Activated CD4-positive, alpha-beta T cell treated with anti-CD3 and anti-CD28 coated beads, Interleukin-2, amount 50 U/mL, for 1 hour (primary cell): ENCODE results near the gene BMP6.
"Not testable (repeated sequence)": the region's sequence is repeated elsewhere in the genome, so short reads cannot be mapped to it uniquely, and the experiment has no call there.

ENCODE experiments used
- DNase-seq: peaks from one replicate; pipeline ENCODE4 v3.0.0-alpha.2; 2020

BMP6 gene

DNA sequence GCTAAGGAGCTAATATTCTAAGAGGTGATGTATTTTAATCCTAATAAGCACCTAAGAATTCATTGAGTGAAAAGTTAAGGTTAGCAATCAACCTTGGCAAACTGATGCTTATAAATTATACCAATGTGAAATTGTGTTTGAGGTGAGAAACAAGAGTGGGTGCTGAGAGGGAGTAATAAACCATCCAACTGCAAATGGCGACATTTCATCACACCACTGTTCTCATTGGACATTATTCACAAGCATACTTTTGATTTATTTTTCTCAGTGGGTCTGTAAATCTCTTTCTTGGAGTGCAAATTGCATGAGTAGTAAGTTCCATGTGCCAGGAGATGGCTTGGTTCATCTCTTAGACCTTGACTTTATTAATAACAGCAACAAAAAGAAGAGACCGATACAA is 71.5 kb downstream of the BMP6 start:
- DNase-seq, result no peak

DNA sequence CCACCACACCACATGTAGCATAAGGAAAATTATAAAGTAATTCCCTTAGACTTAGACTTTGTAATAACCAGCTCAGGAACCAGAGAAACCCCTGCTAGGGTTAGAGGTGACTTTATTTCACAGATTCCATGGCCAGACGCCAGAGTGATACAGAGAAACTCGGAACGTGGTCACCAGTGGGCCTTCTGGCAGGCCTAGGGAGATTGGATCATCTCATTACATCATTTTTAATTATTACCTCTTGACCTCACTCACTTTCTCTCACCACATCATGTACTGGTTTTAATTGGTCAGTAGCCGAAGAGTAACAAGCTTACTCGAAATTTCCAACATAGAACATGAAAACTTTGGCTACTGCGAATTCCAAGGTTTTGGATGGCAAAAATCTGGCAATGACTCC is 72.9 kb downstream of the BMP6 start:
- DNase-seq, result no peak

DNA sequence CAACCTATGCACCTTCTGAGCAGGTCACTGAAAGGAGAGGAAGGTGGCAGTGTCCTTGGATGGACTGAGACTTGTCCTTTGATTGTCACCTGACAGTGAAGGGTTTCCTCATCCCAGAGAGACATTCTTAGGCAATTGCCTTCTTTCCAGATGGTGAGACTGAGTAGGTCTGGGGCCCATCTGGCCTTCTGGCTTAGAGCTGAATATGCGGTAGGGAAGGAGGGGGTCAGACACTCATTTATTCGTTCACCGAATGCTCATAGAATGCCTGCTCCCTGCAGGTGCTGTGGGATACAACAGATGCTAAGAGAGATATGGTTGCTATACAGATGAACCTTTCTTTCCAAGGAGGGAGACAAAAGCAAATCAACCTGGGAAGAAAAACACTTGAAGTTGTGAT is 76.8 kb downstream of the BMP6 start:
- no peak for DNase-seq

DNA sequence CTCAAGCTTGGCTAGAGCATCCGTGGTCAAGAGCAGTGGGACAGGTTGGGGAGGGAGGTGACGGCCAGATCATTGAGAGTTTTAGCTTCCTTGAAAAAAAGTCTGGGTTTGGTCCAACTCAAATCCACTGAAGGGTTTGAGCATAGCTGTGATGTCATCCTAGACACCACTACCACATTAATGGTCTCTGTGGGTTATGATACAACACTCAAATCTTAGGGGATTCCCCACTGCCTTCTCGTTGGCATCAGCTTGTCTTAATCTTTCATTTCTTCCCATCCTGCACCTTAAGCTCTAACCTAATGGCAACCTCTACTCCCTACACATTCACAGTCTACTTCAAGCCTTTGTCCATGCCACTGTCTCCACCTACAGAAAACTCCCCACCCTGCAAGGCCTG is 77.3 kb downstream of the BMP6 start:
- no peak for DNase-seq

DNA sequence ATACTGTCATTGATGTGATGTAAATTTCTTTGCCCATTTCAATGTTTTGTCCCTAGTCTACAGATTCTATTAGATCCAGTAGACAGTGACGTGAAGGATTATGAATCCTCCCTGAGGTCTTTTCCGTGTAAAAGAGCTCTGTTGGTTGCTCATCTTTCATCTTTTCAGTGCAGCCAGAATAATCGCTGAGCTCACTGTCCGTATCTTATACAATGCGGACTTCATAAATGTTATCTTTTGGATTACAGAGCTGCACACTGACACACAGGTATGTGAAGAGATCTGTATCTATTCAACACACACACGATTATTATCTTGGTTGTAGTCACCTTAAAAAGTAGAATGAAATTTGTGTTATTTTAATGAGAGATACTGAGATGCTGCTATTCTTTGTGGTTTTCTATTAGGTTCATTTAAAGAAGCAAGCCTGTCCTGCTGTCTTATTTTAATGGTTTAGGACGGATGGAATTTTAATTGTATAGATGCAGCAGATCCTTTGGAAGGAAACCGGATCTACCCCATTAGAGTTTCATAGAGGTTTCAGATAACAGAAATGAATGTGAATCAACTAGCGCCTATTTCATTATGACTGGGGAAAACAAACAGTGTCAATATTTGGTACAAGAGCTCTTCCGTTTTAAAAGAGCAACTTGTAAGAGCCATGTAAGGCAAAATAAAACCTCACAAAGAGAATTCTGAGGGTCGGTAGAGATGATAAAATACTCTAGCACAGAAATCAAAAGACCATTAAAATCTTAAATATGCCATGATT is 79.4 kb downstream of the BMP6 start:
- no peak for DNase-seq

DNA sequence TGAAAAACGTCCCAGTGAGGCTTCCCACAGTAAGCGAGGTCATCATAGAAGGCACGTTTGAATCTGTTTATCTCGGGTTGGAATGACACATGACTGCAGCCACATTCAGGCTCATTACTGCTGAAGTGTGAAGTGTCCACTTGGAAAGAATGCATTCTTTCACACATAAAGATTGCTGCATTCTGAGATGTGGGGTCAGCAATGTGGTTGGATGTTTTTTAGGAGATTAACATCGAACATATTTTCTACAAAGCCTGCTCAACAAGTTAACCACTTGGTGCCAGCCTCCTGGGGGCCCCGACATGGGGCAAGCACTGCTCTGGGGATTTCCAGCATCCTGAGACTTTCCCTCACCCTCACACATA is 79.9 kb downstream of the BMP6 start:
- no peak for DNase-seq

DNA sequence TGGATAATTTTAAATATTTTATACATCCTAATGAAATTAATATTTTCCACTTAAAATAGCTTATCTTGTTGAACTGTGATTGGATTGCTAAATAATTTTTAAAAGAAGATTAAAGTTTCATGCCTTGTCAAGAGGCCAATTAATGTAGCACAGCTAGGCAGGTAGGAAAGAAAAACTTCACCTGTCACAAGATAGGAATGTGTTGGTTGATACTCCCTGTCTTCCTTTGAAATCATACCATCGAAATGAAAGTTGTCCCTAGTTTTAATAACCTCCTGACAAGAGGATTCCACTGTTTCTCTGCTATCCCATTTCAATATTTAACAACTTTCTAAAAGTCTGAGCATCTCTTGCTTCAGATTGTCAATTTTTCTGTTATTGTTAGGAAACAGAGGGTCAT is 80.8 kb downstream of the BMP6 start:
- no peak for DNase-seq

DNA sequence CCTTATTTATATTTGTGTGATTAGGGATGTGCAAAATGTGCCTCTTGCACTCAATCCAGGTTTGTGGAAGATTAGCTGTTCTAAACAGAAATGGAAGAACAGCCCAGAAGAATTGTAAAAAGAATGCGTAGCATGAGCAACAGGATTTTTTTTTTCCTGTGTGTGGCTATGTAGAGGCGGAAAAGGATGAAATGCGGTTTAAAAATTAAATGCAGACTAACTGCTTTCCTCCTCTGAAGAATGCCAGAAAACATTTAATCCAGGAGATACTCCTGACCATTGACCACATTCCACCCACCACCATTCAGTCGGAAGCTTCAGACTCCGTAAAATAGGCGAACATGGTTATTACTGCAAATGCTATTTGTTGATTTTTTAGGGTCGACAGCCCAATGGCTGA is 83.4 kb downstream of the BMP6 start:
- no peak for DNase-seq

DNA sequence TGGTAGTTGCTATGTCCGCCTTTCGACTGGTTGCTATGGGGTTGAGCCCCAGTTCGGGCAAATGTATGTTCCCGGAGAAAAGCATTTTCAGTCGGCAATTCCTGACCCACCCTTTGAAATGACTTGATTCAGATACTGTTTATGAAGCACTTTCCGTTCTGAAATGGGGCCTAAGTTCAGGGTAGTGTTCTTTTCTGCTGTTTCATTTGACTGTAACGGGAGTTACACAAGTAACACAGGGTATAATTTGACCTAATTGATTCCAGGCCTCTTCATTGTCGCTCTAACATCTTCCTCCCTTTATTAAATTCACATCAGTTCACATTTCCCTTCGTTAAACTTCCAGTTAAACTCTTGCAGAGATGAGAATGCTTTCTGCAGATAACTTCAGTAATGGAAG is 85.5 kb downstream of the BMP6 start:
- DNase-seq, result no peak

DNA sequence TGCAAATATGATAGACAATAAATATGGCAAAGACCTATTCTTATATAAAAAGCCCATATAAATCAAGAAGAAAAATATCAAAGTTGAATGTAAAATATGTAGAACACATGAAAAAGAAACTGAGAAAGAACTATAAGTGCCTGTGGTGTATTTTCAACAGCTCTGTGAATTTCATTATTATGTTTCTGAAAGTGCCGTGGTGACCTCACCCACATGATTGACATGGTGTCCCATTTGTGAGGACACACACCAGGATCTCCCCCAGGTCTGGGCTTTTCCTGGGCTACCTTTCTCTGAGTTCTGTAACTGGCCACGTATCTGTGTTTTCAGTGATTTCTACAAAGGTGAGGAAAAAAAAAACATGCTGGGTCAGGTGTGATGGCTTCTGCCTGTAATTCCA is 86.7 kb downstream of the BMP6 start:
- no peak for DNase-seq

DNA sequence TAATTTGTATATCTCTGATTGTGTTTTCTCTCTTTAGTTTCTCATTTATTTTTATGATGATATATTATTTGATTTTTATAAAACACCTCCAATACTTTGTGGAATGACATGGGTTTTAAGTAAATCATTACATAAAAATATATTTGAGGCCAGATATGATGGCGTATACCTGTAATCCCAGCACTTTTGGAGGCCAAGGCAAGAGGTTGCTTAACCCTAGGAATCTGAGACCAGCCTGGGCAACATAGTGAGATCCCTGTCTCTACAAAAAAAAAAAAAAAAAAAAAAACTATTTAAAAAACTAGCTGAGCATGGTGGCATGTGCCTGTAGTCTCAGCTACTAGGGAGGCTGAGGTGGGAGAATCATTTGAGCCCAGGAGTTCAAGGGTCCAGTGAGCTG is 87.3 kb downstream of the BMP6 start:
- DNase-seq, result no peak

DNA sequence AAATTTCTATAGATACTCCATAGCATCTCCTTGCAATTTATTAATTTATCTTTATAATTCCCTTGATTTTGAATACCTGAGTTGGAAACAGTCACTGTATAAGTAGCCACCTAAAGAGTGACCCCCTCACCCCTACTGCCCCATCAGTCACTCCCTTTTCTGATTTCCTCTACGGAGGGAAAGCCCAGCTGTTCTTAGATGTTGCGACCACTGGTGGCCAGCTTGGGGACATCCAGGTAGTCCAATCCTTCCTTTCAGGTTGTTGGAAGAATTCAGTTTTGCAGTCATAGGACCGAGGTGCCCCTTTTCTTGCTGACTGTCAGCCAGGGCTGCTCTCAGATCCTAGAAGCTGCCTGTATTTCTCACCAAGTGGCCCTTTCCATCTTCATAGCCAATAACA is 87.8 kb downstream of the BMP6 start:
- no peak for DNase-seq

DNA sequence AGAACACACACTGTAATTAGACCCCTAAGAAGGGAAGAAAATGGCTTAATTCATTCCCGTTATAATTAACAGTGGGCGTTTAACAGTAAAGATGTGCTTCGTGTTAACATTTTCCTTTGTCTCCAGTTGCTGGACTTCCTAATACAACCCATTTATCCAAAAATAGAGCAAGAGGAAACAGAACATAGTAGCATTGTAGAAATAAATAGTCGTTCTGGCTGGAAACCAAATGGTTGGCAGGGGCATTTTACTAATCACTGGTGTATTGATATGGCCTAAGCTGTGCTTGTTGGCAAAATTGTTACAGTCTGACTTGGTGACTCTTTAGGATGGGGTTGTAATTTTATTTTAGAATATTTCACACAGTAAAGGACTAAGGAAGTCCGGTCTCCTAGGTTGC is 89.8 kb downstream of the BMP6 start:
- DNase-seq, result no peak

DNA sequence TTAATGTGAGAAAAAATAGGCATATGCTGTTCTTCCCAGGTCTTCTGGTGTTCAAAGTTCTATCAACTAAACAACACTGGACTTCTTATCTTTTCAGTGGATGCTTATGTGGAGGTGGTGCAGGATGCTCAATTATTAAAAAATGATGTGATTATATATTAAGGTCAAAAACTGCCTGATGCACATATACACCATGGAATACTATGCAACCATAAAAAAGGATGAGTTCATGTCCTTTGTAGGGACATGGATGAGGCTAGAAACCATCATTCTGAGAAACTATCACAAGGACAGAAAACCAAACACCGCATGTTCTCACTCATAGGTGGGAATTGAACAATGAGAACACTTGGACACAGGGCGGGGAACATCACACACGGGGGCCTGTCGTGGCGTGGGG is 91.3 kb downstream of the BMP6 start:
- DNase-seq, result not testable (repeated sequence)

DNA sequence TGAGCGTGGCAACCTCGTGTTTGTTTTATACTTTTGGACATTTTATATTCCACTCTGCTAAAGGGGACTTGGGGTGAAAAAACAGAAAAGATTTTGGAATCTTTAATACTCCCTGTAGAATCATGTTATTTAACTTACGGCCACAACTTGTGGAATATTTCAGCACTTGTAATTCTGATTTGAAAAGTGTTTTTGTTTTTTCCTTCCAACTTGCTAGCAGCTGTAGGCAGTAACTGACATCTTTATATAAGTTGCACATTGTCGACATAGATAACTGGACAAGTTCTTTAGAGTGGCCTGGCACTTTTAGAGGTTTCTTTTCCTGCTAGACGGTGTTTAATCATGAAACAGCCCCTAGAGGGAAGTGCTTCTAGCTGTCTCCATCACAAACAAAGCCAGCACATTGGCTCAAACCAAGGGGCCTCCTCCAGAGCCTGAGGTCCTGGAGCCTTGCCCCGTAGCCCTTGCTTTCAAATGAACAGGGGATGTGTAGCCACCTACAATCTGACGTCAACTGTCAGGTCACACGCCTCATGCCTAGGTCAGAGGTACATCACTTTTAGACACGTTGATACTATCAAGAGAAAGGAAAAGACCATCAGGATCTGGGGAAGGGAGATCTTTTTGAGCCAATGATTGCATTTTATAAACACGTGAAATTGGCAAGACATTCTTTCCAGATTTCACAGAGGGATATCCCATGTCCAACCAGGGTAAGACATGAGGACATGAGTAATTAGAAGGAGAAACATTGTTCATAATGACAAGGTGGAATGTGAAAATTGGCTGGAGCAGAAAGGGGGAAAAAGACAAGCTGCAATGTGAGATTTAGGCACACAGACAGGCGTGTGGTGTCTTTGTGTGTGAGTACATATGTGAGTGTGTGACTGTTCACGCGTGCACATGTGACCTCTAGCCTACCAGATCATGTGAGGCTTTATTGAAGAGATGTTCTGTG is 92.6 kb downstream of the BMP6 start:
- DNase-seq, result no peak

DNA sequence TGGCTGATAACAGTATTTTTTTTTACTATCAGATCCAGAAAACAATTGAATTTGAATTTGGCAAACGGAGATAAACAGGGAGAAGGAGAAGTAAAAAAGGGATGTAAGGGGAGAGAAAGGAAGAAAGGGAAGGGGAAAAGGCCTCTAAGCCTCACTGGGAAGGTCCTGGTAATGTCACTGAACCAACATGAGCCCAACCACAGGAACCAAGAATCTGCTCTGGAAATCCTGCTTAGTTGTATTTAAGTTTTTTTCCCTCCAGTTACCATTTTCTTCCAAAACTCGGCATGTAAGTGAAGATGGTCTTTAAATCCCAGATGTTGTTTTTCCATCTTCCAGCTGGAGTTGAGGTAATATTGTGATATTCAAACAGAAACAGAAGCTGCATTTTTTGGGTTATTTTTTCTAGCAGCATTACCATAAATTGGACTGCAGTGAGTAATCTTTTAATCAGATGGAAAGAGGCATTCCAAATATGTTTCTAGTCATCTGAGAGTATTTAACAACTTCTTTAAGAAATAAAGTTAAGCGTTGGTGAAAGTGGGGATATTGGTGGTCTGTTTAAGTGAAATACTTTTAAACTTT is 93.6 kb downstream of the BMP6 start:
- DNase-seq, result no peak

DNA sequence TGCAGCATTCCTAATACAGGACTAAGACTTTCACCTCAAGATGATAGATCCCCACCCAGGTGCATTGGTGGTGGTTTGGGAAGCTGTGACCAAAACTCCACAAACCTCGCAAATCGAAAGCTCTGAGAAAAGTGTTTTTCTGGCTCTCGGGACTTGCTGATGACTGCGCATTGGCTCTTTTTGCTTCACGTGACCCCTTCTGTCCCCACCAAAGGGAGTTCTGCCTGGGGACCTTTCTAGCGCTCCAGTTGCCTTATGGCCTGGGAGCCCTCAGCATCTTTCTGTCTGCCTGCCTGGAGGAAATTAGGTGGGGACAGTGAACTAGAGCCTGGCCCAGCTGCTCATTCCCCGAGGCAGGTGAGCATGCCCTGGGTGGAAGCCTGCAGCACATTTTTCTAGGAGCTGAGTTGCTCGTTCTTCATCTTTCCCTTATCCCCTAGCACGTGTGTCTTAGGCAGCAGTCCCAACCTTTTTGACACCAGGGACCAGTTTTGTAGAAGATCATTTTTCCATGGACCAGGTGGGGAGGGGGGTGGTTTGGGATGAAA is 94.5 kb downstream of the BMP6 start:
- no peak for DNase-seq

DNA sequence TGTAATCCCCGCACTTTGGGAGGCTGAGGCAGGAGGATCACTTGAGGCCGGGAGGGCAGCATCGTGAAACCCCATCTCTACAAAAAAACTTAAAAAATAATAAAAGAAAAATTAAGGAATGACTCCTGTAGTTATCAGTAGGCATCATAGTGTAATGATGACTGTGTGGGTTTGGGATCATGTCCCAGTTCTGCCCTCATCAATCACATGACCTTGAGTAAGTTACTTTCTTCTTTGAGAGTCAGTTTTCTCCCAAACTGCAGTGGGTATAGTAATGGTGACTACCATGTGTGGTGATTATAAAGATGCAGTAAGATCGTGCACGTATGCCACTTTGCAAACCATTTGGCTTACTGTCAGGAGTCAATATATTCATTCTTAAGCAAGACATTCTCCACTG is 95.5 kb downstream of the BMP6 start:
- no peak for DNase-seq

DNA sequence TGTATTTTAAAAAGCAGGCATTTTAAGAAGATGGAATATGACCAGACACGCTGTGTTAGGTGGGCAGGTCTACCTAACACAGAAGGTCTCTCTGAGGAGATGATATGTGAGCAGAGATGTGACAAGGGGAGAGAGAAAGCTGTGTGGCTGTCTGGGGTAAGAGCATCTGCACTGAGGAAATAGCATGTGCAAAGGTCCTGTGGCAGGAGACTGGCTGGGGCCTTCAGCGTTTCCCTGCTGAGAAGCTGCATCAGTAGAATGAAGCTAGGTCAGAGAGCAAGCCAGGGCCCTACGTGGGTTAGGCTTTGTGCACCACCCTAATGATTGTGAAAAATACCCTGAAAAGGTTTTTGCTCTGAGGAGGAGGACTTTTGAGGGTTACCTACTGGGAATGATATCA is 97.7 kb downstream of the BMP6 start:
- DNase-seq, result no peak

DNA sequence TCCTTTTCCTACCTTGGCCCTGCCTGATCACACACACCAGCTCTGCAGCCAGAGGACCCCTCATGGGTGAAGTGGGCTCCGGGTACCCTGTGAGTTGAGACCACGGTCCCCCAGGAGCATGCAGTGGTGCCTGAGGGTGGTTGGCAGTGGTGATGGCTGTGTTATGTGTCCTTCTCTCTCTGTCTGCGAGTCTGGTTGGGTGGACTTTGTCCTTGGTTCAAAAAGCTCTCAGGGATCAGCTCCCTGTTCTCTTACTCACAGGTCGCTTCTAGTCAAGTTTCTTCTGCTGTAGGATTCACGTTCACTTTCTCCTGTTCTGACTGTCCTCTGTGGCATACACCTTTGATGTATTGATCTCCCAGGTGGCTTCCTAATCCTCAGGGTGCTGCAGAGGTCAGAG is 100.1 kb downstream of the BMP6 start:
- no peak for DNase-seq

DNA sequence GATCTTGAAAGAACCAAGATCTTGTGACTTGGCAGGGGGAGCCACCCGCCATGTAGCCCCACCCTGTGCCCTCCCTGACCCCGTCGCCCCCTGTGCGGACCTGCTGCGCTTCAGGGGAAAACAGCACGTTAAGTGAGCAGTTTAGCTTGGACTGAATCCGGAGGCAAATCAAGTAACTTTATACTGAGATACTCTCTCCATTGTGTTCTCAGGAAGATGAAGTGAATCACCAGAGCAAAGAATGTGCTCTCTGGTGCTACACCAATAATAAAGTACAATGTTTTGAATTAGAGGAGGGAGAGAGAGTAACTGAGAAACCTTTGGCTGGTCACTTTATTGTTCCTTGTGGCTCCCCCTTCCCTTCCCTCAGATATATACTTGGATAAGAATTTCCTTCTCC is 101.2 kb downstream of the BMP6 start:
- no peak for DNase-seq

DNA sequence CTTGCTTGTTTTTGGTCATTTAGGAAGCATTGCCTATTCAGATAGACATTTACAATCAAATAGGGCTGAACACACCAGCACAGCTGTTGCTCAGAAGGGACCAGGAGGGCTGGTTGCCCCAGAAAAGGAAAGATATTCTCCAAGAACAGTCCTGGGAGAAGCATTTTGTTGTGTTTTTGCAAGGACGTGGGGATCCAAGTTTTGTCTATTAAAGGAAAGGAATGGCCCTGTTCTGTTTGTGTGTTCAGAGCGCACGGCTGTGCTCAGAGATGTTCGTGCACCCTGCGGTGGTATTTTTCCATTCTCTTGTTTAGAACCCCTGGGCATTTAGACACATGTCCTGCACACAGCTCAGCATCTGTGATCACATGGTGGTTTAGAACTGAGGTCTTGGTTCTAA is 102.2 kb downstream of the BMP6 start:
- DNase-seq, result no peak

DNA sequence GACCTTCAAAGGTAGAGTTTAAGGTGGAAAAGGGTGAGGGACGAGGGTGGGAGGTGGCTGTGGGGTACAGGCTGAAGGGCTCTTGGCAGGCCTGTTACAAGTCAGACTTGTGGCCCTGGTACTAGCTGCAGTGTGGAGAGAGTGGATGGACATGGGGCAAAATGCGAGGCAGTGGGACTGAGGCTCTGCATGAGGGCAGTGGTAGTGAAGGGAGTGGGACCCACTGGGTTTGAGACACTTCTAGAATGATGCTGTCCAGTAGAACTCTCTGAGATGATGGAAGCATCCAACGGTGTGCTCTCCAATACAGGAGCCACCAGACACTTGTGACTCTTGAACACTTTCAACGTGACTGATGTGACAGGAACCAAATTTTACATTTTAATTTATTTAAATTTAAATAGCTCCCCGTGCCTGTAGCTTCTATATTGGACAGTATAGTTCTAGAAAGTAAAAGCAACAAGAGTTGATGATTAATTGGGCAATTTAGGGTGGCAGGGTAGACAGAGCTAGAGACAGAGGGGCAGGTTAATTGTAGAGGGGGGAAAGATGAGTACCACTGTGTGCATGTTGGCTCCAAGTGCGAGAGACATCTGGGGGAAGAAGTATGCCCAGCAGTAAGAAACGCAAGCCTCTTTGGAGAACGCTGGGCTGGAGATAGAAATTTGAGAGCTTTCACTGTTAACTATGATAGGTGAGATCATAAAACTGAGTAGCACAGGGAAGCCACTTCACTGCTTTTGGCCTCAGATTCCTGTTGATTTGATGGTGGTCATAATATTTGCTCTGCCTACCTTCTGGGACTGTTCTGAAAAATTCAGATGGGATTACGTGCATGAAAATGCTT is 107.2 kb downstream of the BMP6 start:
- DNase-seq, result no peak
